ENCODE measurements around the gene KDM4B.

KDM4B gene

GRCh38 chr19:5202553-5202952 lies 233.6 kb downstream of the KDM4B start:
- no peak for DNase-seq (ENCODE audit: low read depth in 2 of 2)

Data from stimulated activated CD4-positive, alpha-beta T cell treated with anti-CD3 and anti-CD28 coated beads, Interleukin-4, amount 100 ng/mL, for 48 hours (primary cell).